C4-2B (cell line): ENCODE results near the gene SULT2B1.

Source experiments
- CTCF ChIP-seq: fragments of 450-650 bp; conservative IDR thresholded peaks from 2 replicates; pipeline ENCODE4 v1.5.1; 2017; ENCODE audit warnings: mild to moderate bottlenecking
- ZFX ChIP-seq: fragments of 450-650 bp; IDR thresholded peaks from 2 replicates; pipeline ENCODE4 v1.6.1; 2017

GRCh38 chr19:48543121-48543710 lies 8.8 kb upstream of the SULT2B1 start:
- TF ChIP-seq ZFX = peak; percentile 23; the same call in 1 of the 2 replicates
- no peak for TF ChIP-seq CTCF
